Gastrocnemius medialis (tissue), 4 donors: Measurements from ENCODE around the gene CACNA1C.

Experiments
- CTCF ChIP-seq, 5 experiments: fragments of 450-650 bp in 3 of 5; fragments of 200-600 bp in 2 of 5; sonication (generic) in 2 of 5; IDR thresholded peaks in 4 of 5; conservative IDR thresholded peaks in 1 of 5; 1 replicate in 4 of 5; 2 replicates in 1 of 5; pipeline ENCODE4 v1.5.1; 2016 to 2019; ENCODE audit warnings: antibody characterized with exemption in 5 of 5, mild to moderate bottlenecking in 3 of 5, moderate library complexity in 3 of 5
- POLR2A ChIP-seq, 2 donors: fragments of 450-650 bp; IDR thresholded peaks; one replicate each; pipeline ENCODE4 v1.6.1; 2017; ENCODE audit warnings: antibody characterized with exemption in 2 of 2, mild to moderate bottlenecking in 2 of 2, moderate library complexity in 2 of 2

- TF ChIP-seq POLR2A (IDR thresholded peaks at IDR 0.05) (no peak), CTCF (IDR thresholded peaks at IDR 0.05 in 4 of 5, conservative IDR thresholded peaks at IDR 0.05 in 1 of 5) (no peak)
Measured at GRCh38 chr12:2550561-2551411, 498.0 kb downstream of the CACNA1C start.
